HG03097 (cell line): ENCODE data around the gene MCTP1.
"Not testable (repeated sequence)": the region's sequence is repeated elsewhere in the genome, so short reads cannot be mapped to it uniquely, and the experiment has no call there.

Source experiments
- ATAC-seq: cut with Tn5 transposase; IDR thresholded peaks from one replicate; pipeline ENCODE4 v1.9.1; 2021; ENCODE audit not compliant: unreplicated experiment, low FRiP score

The MCTP1 gene

GRCh38 chr5:95044096-95044495 is 240.8 kb downstream of the MCTP1 start:
- ATAC-seq: no peak

- ATAC-seq: no peak
These were observed 241.2 kb downstream of the MCTP1 start for GRCh38 chr5:95043648-95044047.

GRCh38 chr5:95043234-95043633 is 241.7 kb downstream of the MCTP1 start:
- no peak for ATAC-seq

GRCh38 chr5:95042037-95042436 is 242.9 kb downstream of the MCTP1 start:
- no peak for ATAC-seq

GRCh38 chr5:95035891-95036685 is 248.8 kb downstream of the MCTP1 start:
- no peak for ATAC-seq

- no peak for ATAC-seq
These were observed 252.1 kb downstream of the MCTP1 start for GRCh38 chr5:95032801-95033200.

- ATAC-seq: no peak
These were observed 255.1 kb downstream of the MCTP1 start for GRCh38 chr5:95029569-95030366.

GRCh38 chr5:95027775-95028174 is 257.1 kb downstream of the MCTP1 start:
- ATAC-seq: peak; percentile 30

- peak; percentile 23 for ATAC-seq
These were observed 257.7 kb downstream of the MCTP1 start for GRCh38 chr5:95027151-95027721.

GRCh38 chr5:95026718-95027117 is 258.2 kb downstream of the MCTP1 start:
- no peak for ATAC-seq

- ATAC-seq: peak; percentile 61
These were observed 261.8 kb downstream of the MCTP1 start for GRCh38 chr5:95022967-95023695.

GRCh38 chr5:95020345-95020744 is 264.5 kb downstream of the MCTP1 start:
- ATAC-seq: no peak

- ATAC-seq: no peak
These were observed 265.9 kb downstream of the MCTP1 start for GRCh38 chr5:95018946-95019345.

GRCh38 chr5:95018511-95018910 is 266.4 kb downstream of the MCTP1 start:
- ATAC-seq: no peak

- ATAC-seq: no peak
These were observed 275.1 kb downstream of the MCTP1 start for GRCh38 chr5:95009812-95010211.

- peak; percentile 65 for ATAC-seq
These were observed 276.8 kb downstream of the MCTP1 start for GRCh38 chr5:95007921-95008597.

- ATAC-seq: no peak
These were observed 279.1 kb downstream of the MCTP1 start for GRCh38 chr5:95005811-95006210.

- ATAC-seq: no peak
These were observed 286.2 kb downstream of the MCTP1 start for GRCh38 chr5:94998670-94999069.

GRCh38 chr5:94994537-94994936 is 290.4 kb downstream of the MCTP1 start:
- not testable (repeated sequence) for ATAC-seq

- ATAC-seq: no peak
These were observed 291.4 kb downstream of the MCTP1 start for GRCh38 chr5:94993491-94993890.
